Skeletal muscle cell (primary cell): ENCODE measurements around the gene NCK2.
"Not testable (repeated sequence)": the region's sequence is repeated elsewhere in the genome, so short reads cannot be mapped to it uniquely, and the experiment has no call there.

Source experiments
- DNase-seq: peaks from one replicate; pipeline ENCODE4 v3.0.0-alpha.2; 2010; ENCODE audit warnings: low read depth
- H3K4me3 ChIP-seq: 2 replicates; pipeline ENCODE4 v1.5.1; 2011; ENCODE audit warnings: low read depth, mild to moderate bottlenecking, control low read depth, low read length, moderate library complexity

Gene NCK2

GRCh38 chr2:105894327-105894944 is 149.7 kb downstream of the NCK2 start:
- DNase-seq, result no peak
- H3K4me3 ChIP-seq, result no peak overlapping the region

DNA sequence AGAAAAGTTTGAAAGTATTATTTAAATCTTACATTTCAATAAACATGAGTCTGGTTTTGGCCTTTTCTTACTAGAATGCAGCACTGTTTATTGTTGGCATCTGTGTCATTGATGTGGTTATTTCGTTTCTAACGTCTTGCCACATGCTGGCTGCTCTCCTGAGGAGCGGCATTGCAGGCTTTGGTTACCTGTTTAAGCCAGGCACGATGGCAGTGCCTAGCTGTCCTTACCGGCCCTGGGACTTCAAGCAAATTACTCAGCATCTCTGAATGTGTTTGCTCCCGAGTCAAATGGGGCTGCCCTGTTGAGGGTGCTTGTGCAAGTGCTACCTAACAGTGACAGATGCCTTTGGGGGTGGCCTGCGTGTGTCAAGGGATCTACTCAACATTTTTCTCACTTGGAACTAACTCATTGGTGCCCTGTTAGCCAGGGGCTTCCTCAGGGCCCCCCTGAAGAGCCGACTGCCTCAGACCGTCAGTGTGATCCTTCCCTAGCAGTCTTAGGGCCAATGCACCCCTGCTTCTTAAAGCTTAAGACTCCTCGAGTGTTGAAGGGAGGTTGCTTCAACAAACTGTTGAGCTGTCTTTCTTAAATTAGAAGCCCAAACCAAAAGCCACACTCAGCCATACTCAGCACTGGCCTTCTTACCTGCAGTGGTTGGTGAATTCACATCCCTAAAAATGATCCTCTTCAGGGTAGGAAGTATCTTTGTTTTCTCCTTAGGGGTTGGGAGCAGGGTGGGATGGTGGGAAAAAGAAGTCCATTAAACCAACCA is 151.5 kb downstream of the NCK2 start:
- H3K4me3 ChIP-seq, result no peak overlapping the region

GRCh38 chr2:105896765-105897163 is 152.1 kb downstream of the NCK2 start:
- no peak overlapping the region for H3K4me3 ChIP-seq
- no peak for DNase-seq

More for the DNA sequence above, 151.5 kb downstream of the NCK2 start:
- no peak for DNase-seq

DNA sequence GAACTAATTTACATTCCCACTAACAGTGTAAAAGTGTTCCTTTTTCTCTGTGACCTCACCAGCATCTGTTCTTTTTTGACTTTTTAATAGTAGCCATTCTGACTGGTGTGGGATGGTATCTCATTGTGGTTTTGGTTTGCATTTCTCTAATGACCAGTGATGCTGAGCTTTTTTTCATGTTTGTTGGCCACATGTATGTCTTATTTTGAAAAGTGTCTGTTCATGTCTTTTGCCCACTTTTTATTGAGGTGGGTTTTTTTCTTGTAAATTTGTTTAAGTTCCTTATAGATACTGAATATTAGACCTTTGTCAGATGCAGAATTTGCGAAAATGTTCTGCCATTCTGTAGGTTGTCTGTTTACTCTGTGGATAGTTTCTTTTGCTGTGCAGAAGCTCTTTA is 153.0 kb downstream of the NCK2 start:
- not testable (repeated sequence) for DNase-seq, H3K4me3 ChIP-seq

- no peak overlapping the region for H3K4me3 ChIP-seq
- no peak for DNase-seq
Observed at GRCh38 chr2:105903051-105903674, 158.5 kb downstream of the NCK2 start.

DNA sequence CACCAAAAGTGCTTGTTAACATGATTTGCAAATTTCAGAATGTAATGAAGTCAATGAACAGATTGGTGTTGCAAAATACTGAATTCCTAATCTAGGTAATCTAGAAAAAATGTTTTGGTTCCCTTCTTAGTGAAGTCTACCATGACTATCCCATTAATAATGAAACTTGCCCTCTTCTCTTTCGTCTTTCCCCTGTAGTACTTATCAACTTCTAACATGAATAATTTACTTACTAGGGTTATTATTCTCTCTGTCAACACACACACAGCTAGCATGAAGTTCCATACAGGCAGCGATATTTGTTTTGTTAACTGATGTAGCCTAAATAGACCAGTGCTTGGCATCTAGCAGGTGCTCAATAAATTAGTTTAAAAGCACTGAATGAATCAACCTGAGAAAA is 160.2 kb downstream of the NCK2 start:
- no peak for DNase-seq
- H3K4me3 ChIP-seq, result no peak overlapping the region

DNA sequence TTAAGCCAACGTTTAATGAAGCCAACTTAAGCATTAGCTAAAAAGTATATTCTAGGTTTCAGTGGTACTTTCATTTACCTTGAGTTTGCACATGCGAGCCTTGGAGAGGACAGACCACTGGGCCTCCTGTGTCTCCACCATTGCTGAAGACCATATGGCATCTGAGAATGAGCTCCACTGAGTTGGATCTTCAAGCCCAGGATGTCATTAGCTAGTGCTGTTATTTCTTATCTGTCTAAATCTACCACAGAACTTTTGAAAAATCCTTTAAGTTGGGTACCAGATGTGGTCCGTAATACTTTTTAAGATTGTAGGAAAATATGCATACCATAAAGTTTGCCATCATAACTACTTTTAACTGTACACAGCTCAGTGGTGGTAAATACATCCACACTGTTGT is 161.8 kb downstream of the NCK2 start:
- no peak for DNase-seq

DNA sequence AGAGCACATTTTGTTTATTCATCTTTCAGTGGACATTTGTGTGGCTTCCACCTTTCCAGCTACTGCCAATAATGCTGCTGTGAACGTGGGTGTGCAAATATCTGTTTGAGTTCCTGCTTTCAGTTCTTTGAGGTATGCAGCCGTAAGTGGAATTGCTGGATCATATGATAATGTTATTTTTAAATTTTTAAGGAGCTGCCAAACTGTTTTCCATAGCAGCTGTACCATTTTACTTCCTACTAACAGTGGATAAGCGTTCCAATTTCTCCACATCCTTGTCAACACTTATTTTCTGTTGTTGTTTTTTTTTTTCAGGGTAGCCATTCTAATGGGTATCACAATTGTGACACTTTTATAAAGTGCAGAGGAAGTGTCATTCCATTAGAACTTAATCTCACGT is 162.5 kb downstream of the NCK2 start:
- no peak for DNase-seq
- H3K4me3 ChIP-seq, result no peak overlapping the region

More for the DNA sequence above, 161.8 kb downstream of the NCK2 start:
- H3K4me3 ChIP-seq, result no peak overlapping the region

DNA sequence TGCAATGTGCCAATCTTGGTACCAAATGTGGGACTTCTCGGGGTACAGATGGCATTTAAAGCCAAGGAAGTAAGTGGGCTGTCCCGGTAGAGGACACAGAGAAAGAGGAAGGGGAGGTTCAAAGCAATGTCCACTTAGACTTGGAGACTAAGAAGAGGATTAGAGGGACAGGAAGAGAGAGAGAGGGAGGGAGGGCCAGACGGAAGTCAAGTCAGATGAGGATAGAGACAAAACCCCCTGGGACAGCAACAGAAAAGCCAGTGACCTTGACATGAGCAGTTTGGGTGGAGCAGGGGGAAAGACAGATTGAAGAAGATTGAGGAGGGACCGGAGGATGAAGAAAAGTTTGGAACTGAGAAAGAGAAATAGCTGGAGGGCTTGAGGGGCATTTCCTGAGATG is 164.5 kb downstream of the NCK2 start:
- DNase-seq, result no peak

DNA sequence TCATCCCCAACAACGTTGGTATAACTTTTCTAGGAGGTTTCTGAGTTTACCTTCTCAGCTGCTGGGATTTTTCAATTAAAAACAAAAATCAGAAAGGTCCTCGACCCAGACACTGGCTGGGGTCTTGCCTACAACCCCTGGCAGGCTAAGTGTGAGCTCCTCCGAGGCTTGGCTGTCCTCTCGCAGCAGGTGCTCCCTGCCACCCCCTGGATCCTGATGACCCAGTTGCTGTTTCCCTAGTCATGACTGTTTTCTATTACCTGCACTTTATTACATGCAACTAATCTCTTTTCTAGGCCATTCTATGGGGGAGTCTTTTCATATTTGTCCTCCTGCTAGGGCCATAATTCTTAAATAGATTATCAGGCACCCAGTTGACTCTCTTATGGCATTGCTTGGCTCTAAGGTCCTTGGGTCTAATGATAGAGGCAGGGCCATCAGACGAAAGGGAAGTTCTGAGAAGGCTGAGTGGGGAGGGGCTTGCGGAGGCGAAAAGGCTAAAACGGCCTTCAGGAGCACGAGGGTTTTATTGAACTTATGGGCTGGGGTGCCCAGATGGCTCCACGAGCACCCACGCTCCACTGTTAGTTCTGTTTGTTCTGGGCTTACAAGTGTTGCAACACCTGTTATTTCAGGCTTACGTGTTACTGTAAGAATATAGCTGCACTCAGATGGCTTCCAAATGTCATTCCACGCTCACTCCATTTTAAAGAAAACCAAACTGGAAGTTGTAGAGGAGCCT is 166.0 kb downstream of the NCK2 start:
- H3K4me3 ChIP-seq, result no peak overlapping the region
- DNase-seq, result no peak

More for the DNA sequence above, 164.5 kb downstream of the NCK2 start:
- H3K4me3 ChIP-seq, result no peak overlapping the region

DNA sequence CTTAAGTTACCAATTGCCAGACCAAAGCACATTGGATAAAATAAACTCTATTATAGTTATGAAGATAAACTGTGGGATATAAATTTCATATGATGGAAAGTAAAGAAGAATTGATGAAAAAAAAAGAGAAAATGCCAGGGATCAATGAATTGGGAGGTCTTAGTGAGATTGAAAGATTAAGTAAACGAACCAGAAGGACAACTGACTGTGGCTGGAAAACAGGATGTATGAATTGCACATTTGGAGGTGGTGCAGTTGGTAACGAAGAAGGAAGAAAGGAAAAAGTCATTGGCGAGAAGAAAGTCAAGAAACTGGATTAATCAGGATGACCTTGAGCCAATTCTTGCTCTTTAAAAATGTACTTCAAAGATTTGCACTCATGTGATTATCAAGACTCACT is 166.7 kb downstream of the NCK2 start:
- no peak overlapping the region for H3K4me3 ChIP-seq
- no peak for DNase-seq

GRCh38 chr2:105912081-105912480 is 167.4 kb downstream of the NCK2 start:
- H3K4me3 ChIP-seq, result no peak overlapping the region
- no peak for DNase-seq

- H3K4me3 ChIP-seq, result no peak overlapping the region
- DNase-seq, result no peak
Observed at GRCh38 chr2:105915005-105915558, 170.4 kb downstream of the NCK2 start.

DNA sequence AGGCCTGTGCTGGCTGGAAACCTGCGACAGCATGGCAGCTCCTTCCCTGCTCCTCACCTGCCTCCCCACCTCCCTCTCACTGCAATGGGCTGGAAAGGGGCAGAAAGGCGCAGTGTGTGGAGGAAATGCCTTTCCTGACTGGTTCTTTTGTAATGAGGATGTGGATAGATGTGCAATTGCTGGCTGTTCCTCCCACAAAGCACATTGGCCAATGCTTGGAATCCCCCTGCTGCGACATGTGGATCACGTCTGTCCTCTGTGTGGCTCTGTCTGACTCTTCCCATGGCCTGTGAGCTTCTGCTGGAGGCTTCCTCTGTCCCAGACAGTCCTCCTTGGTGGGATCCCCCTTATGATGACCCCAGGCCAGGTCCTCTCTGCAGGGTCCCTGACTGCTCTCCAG is 172.5 kb downstream of the NCK2 start:
- DNase-seq, result no peak
- no peak overlapping the region for H3K4me3 ChIP-seq

DNA sequence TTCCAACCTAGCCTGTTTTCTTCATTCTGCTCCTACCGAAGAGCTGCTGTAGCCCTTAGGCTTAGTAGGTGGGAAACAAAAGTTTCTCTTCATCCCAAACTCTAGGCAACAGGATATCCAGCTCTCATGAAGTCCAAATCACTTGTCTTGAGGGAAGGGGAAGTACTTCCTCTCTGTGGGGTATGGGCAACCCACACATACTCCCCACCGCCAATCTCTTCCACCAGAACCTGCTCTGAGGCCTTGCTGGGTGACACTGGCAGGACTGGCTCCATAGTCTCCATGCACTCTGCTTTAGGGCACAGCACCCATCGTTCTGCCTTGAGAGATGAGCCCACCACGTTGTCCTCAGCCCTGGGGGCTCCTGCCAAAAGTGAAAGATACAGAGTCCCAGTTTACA is 173.0 kb downstream of the NCK2 start:
- no peak overlapping the region for H3K4me3 ChIP-seq
- DNase-seq, result no peak

- no peak overlapping the region for H3K4me3 ChIP-seq
- no peak for DNase-seq
Observed at GRCh38 chr2:105919191-105919811, 174.6 kb downstream of the NCK2 start.

GRCh38 chr2:105919826-105920225 is 175.1 kb downstream of the NCK2 start:
- no peak overlapping the region for H3K4me3 ChIP-seq
- no peak for DNase-seq

- no peak overlapping the region for H3K4me3 ChIP-seq
- DNase-seq, result no peak
Observed at GRCh38 chr2:105924271-105924670, 179.6 kb downstream of the NCK2 start.

- DNase-seq, result no peak
- H3K4me3 ChIP-seq, result no peak overlapping the region
Observed at GRCh38 chr2:105924932-105925331, 180.2 kb downstream of the NCK2 start.
